ENCODE results near the gene RGPD6.
"Not testable (repeated sequence)": the region's sequence is repeated elsewhere in the genome, so short reads cannot be mapped to it uniquely, and the experiment has no call there.

DNA sequence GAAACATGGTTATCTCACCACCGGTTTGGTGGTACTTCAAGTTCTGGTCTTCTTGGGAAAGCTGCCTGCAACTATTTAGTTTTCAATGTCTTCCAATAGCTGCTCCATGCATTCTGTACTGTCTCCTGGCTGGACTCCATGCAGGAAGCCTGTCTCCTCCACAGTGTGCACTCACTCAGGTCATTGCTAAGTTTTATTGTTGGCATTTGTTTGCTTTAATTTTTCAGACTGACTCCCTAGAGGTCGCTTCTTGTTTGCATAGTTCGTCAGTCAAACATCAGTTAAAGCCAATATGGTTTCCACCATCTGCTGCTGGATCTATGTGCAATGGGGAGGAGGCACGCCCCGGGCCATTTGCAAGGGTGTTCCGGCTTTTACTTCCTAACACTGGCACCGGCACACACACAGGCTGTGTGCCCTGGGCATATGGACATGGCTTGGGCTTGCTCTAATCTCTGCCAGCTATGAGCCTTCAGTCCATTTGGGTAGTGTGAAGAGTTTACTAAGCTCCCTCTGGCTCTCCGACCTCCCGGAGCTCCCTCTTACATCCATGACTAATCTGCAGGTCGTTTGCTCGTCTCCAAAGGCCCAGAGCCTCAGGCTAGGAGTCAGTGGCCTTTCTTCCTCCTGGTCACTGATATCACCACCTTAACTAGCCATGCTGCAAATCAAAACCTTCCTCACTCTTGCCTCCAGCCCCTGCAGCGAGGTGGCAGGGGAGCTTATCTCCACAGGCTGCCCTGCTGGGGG is 2.4 kb upstream of the RGPD6 start:
- TF ChIP-seq CTCF (conservative IDR thresholded peaks at IDR 0.05; ENCODE audit: low read length); EZH2phosphoT487 (IDR thresholded peaks at IDR 0.05; ENCODE audit: borderline replicate concordance, low read depth, low read length): not testable (repeated sequence)
